H9 (cell line): ENCODE measurements around the gene OSBPL8. TPM values are rescaled to one million over a fixed set of nuclear protein-coding genes. Genes with fewer than 3 reads are reported as not detected.

Experiments used
- DNase-seq: peaks from one replicate; pipeline ENCODE4 v3.0.0-alpha.2; 2017
- H2AFZ ChIP-seq: one replicate; pipeline ENCODE4 v1.6.1; 2013; ENCODE audit warnings: mild to moderate bottlenecking, low read length, control low read depth, moderate library complexity
- H2AK5ac ChIP-seq: 2 replicates; pipeline ENCODE4 v1.6.1; 2013; ENCODE audit warnings: low read length, control low read depth, mixed read lengths; ENCODE audit not compliant: insufficient read length
- H2BK120ac ChIP-seq: one replicate; pipeline ENCODE4 v1.6.1; 2013; ENCODE audit warnings: low read depth, mild to moderate bottlenecking, low read length, control low read depth, inconsistent platforms; ENCODE audit not compliant: poor library complexity, severe bottlenecking
- H2BK12ac ChIP-seq: 2 replicates; pipeline ENCODE4 v1.6.1; 2013; ENCODE audit warnings: low read length, control low read depth, mixed read lengths, low read depth; ENCODE audit not compliant: insufficient read length
- H2BK15ac ChIP-seq: 2 replicates; pipeline ENCODE4 v1.6.1; 2013; ENCODE audit warnings: low read depth, low read length, control low read depth
- H2BK20ac ChIP-seq: one replicate; pipeline ENCODE4 v1.6.1; 2013; ENCODE audit warnings: low read depth, mild to moderate bottlenecking, low read length, control low read depth, inconsistent platforms; ENCODE audit not compliant: poor library complexity, severe bottlenecking
- H2BK5ac ChIP-seq: 2 replicates; pipeline ENCODE4 v1.6.1; 2013; ENCODE audit warnings: low read length, control low read depth, mixed read lengths; ENCODE audit not compliant: insufficient read length
- H3K14ac ChIP-seq: 2 replicates; pipeline ENCODE4 v1.6.1; 2013; ENCODE audit warnings: low read length, control low read depth; ENCODE audit not compliant: insufficient read depth
- H3K18ac ChIP-seq: 2 replicates; pipeline ENCODE4 v1.6.1; 2013; ENCODE audit warnings: low read depth, mild to moderate bottlenecking, mixed read lengths, low read length, control low read depth; ENCODE audit not compliant: insufficient read length
- H3K23ac ChIP-seq: 2 replicates; pipeline ENCODE4 v1.6.1; 2013; ENCODE audit warnings: low read length, control low read depth, mixed read lengths, low read depth; ENCODE audit not compliant: insufficient read length
- H3K23me2 ChIP-seq: 2 replicates; pipeline ENCODE4 v1.6.1; 2013; ENCODE audit warnings: low read depth, mild to moderate bottlenecking, mixed read lengths, low read length, control low read depth; ENCODE audit not compliant: insufficient read length, poor library complexity, severe bottlenecking
- H3K27ac ChIP-seq: 2 replicates; pipeline ENCODE4 v1.5.1; 2013; ENCODE audit warnings: low read length, control low read depth, mixed read lengths, low read depth; ENCODE audit not compliant: insufficient read length
- H3K27me3 ChIP-seq: 2 replicates; pipeline ENCODE4 v1.6.1; 2013; ENCODE audit warnings: low read length, control low read depth, inconsistent platforms; ENCODE audit not compliant: insufficient read depth
- H3K4ac ChIP-seq: 2 replicates; pipeline ENCODE4 v1.6.1; 2013; ENCODE audit warnings: low read depth, mild to moderate bottlenecking, control low read depth, inconsistent platforms, low read length, moderate library complexity
- H3K4me1 ChIP-seq: 2 replicates; pipeline ENCODE4 v1.6.1; 2013; ENCODE audit warnings: low read length, control low read depth, inconsistent platforms; ENCODE audit not compliant: insufficient read depth
- H3K4me2 ChIP-seq: 2 replicates; pipeline ENCODE4 v1.6.1; 2013; ENCODE audit warnings: low read length, control low read depth, mixed read lengths; ENCODE audit not compliant: insufficient read length, insufficient read depth
- H3K56ac ChIP-seq: 2 replicates; pipeline ENCODE4 v1.6.1; 2013; ENCODE audit warnings: low read depth, mild to moderate bottlenecking, mixed read lengths, low read length, control low read depth; ENCODE audit not compliant: insufficient read length
- H3K79me1 ChIP-seq: 2 replicates; pipeline ENCODE4 v1.6.1; 2013; ENCODE audit warnings: low read depth, mild to moderate bottlenecking, moderate library complexity, low read length, control low read depth, inconsistent platforms; ENCODE audit not compliant: insufficient read depth, poor library complexity, severe bottlenecking
- H3K79me2 ChIP-seq: 2 replicates; pipeline ENCODE4 v1.6.1; 2013; ENCODE audit warnings: low read length, control low read depth, inconsistent platforms; ENCODE audit not compliant: insufficient read depth
- H3K9ac ChIP-seq: 2 replicates; pipeline ENCODE4 v1.6.1; 2013; ENCODE audit warnings: low read length, control low read depth, mixed read lengths; ENCODE audit not compliant: insufficient read length; ENCODE audit errors: extremely low read depth
- H3K9me3 ChIP-seq: one replicate; pipeline ENCODE4 v1.6.1; 2013; ENCODE audit warnings: low read depth, low read length, inconsistent platforms; ENCODE audit not compliant: control insufficient read depth
- H3T11ph ChIP-seq: one replicate; pipeline ENCODE4 v1.6.1; 2013; ENCODE audit warnings: mild to moderate bottlenecking, low read length, control low read depth, inconsistent platforms
- H4K20me1 ChIP-seq: one replicate; pipeline ENCODE4 v1.6.1; 2013; ENCODE audit not compliant: control insufficient read depth, insufficient read length, insufficient read depth
- H4K5ac ChIP-seq: 2 replicates; pipeline ENCODE4 v1.6.1; 2013; ENCODE audit warnings: low read depth, mild to moderate bottlenecking, mixed read lengths, low read length, control low read depth; ENCODE audit not compliant: insufficient read length
- H4K8ac ChIP-seq: replicated peaks from 2 replicates; pipeline ENCODE4 v1.6.1; 2013; ENCODE audit warnings: low read length, control low read depth, mixed read lengths, low read depth; ENCODE audit not compliant: insufficient read length
- H4K91ac ChIP-seq: 2 replicates; pipeline ENCODE4 v1.6.1; 2013; ENCODE audit warnings: low read depth, mild to moderate bottlenecking, moderate library complexity, mixed read lengths, low read length, control low read depth; ENCODE audit not compliant: insufficient read length
- H3K27ac Mint-ChIP-seq, 3 experiments: 2 replicates in 2 of 3; 3 replicates in 1 of 3; pipeline ENCODE4 v1.8.0; 2020 to 2021; ENCODE audit warnings: mixed read lengths in 3 of 3, mild to moderate bottlenecking in 1 of 3, moderate library complexity in 1 of 3
- H3K27me3 Mint-ChIP-seq: 2 replicates; pipeline ENCODE4 v1.8.0; 2021; ENCODE audit warnings: low read depth, mild to moderate bottlenecking, moderate library complexity, mixed read lengths
- H3K36me3 Mint-ChIP-seq, 3 experiments: 2 replicates in 2 of 3; 3 replicates in 1 of 3; pipeline ENCODE4 v1.8.0; 2020 to 2021; ENCODE audit warnings: low read depth in 3 of 3, mixed read lengths in 3 of 3; ENCODE audit not compliant: insufficient read depth in 1 of 3
- H3K4me1 Mint-ChIP-seq, 2 experiments: 2 replicates each; pipeline ENCODE4 v1.8.0; 2020; ENCODE audit warnings: mixed read lengths in 2 of 2
- H3K4me3 Mint-ChIP-seq, 2 experiments: 2 replicates in 1 of 2; 3 replicates in 1 of 2; pipeline ENCODE4 v1.8.0; 2020 to 2021; ENCODE audit warnings: mild to moderate bottlenecking in 2 of 2, mixed read lengths in 2 of 2, moderate library complexity in 1 of 2
- H3K9me3 Mint-ChIP-seq, 2 experiments: 2 replicates in 1 of 2; 3 replicates in 1 of 2; pipeline ENCODE4 v1.8.0; 2020; ENCODE audit warnings: mild to moderate bottlenecking in 2 of 2, mixed read lengths in 2 of 2, moderate library complexity in 1 of 2
- WGBS: extraction: QIAGEN DNeasy Blood & Tissue Kit; methylation state at CpG from one replicate; pipeline ENCODE4 v1.1.7; 2013; ENCODE audit warnings: missing lambda C conversion rate, low lambda C conversion rate, mixed read lengths; ENCODE audit not compliant: insufficient read length; ENCODE audit errors: extremely low coverage; 5-methylcytosine and 5-hydroxymethylcytosine counted together
- total RNA-seq: library from RNA; stranded (reverse); gene quantifications from 2 replicates; pipeline ENCODE4 v1.2.1, GENCODE V29; 2021
- TF ChIP-seq, protein P1 (sequence below): fragments of 200-600 bp; sonication (generic); conservative IDR thresholded peaks from 3 replicates; pipeline ENCODE4 v1.8.0; 2021; ENCODE audit warnings: antibody characterized with exemption, mild to moderate bottlenecking

OSBPL8 gene
- total RNA-seq, 1 experiment from 2014 or later: 61.2 TPM

DNA sequence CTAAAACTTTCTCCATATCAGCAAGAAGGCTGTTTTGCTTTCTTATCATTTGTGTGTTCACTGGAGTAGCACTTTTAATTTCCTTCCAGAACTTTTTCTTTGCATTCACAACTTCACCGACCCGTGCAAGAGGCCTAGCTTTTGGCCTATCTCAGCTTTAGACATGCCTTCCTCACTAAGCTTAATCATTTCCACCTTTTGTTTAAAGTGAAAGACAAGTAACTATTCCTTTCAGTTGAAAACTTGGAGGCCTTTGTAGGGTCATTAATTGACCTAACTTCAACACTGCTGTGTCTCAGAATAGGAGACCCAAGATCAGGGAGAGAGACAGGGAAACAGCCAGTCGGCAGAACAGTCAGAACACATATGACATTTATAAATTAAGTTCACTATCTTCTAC lies 250.7 kb downstream of the OSBPL8 start:
- no peaks in the 10 kb centered on the region for H3K79me1 ChIP-seq
- Mint-ChIP-seq H3K4me3 (no peak overlapping the region), H3K36me3 (no peaks in the 10 kb centered on the region), H3K4me1 (peaks cover 15 to 16% of the 10 kb centered on the region in 2 experiments), H3K9me3 (no peaks in the 10 kb centered on the region), H3K27me3 (no peaks in the 10 kb centered on the region), H3K27ac (no peak overlapping the region)
- H4K91ac ChIP-seq: no peak overlapping the region
- no peak overlapping the region for H2BK120ac ChIP-seq
- H3K56ac ChIP-seq: no peak overlapping the region
- H3K14ac ChIP-seq: no peak overlapping the region
- H4K5ac ChIP-seq: no peak overlapping the region
- no peak overlapping the region for H3K4ac ChIP-seq
- no peak overlapping the region for H3K27ac ChIP-seq
- H4K20me1 ChIP-seq: no peaks in the 10 kb centered on the region
- no peak overlapping the region for H3T11ph ChIP-seq
- H3K9me3 ChIP-seq: no peaks in the 10 kb centered on the region
- no peak overlapping the region for H3K9ac ChIP-seq
- no peak overlapping the region for H2AFZ ChIP-seq
- H3K4me2 ChIP-seq: no peak overlapping the region
- H3K23ac ChIP-seq: no peak overlapping the region
- H3K4me1 ChIP-seq: 0 out of 2 replicates have a peak, but pooled peaks cover 2% of the 10 kb centered on the region
- H3K27me3 ChIP-seq: no peaks in the 10 kb centered on the region
- no peak overlapping the region for H3K18ac ChIP-seq
- TF ChIP-seq, protein P1, sequence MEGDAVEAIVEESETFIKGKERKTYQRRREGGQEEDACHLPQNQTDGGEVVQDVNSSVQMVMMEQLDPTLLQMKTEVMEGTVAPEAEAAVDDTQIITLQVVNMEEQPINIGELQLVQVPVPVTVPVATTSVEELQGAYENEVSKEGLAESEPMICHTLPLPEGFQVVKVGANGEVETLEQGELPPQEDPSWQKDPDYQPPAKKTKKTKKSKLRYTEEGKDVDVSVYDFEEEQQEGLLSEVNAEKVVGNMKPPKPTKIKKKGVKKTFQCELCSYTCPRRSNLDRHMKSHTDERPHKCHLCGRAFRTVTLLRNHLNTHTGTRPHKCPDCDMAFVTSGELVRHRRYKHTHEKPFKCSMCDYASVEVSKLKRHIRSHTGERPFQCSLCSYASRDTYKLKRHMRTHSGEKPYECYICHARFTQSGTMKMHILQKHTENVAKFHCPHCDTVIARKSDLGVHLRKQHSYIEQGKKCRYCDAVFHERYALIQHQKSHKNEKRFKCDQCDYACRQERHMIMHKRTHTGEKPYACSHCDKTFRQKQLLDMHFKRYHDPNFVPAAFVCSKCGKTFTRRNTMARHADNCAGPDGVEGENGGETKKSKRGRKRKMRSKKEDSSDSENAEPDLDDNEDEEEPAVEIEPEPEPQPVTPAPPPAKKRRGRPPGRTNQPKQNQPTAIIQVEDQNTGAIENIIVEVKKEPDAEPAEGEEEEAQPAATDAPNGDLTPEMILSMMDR: no peak
- H4K8ac ChIP-seq: no peak overlapping the region
- H2BK12ac ChIP-seq: no peak overlapping the region
- no peaks in the 10 kb centered on the region for H3K23me2 ChIP-seq
- WGBS: no CpG with 5 or more reads among the region's 3 CpGs
- H3K79me2 ChIP-seq: no peaks in the 10 kb centered on the region
- no peak overlapping the region for H2AK5ac ChIP-seq
- DNase-seq: no peak
- no peak overlapping the region for H2BK5ac ChIP-seq
- no peak overlapping the region for H2BK15ac ChIP-seq
- H2BK20ac ChIP-seq: no peak overlapping the region
